NCI-H510A (cell line): ENCODE results near the gene FLNC.

ENCODE experiments used
- DNase-seq: peaks from one replicate; lab custom pipeline; 2025; lab: John Stamatoyannopoulos, UW

The FLNC gene

GRCh38 chr7:128879939-128880746 lies 49.9 kb downstream of the FLNC start:
- peak; percentile 48 for DNase-seq

GRCh38 chr7:128880791-128881457 lies 50.7 kb downstream of the FLNC start:
- no peak for DNase-seq

- DNase-seq = no peak
Measured at GRCh38 chr7:128881458-128882125, 51.4 kb downstream of the FLNC start.

GRCh38 chr7:128882134-128882533 lies 51.9 kb downstream of the FLNC start:
- no peak for DNase-seq

- peak; percentile 11 for DNase-seq
Measured at GRCh38 chr7:128883622-128884448, 53.6 kb downstream of the FLNC start.

- DNase-seq = no peak
Measured at GRCh38 chr7:128884561-128885369, 54.6 kb downstream of the FLNC start.

GRCh38 chr7:128885370-128886187 lies 55.4 kb downstream of the FLNC start:
- no peak for DNase-seq

- DNase-seq = no peak
Measured at GRCh38 chr7:128886391-128887168, 56.4 kb downstream of the FLNC start.

- DNase-seq = no peak
Measured at GRCh38 chr7:128887169-128888038, 57.2 kb downstream of the FLNC start.

GRCh38 chr7:128888039-128888755 lies 58.0 kb downstream of the FLNC start:
- DNase-seq = no peak

- no peak for DNase-seq
Measured at GRCh38 chr7:128888756-128889095, 58.5 kb downstream of the FLNC start.

- DNase-seq = no peak
Measured at GRCh38 chr7:128889121-128889520, 58.9 kb downstream of the FLNC start.

- no peak for DNase-seq
Measured at GRCh38 chr7:128890306-128891109, 60.3 kb downstream of the FLNC start.

GRCh38 chr7:128891110-128891941 lies 61.1 kb downstream of the FLNC start:
- peak; percentile 49 for DNase-seq

GRCh38 chr7:128891942-128892269 lies 61.7 kb downstream of the FLNC start:
- DNase-seq = no peak

GRCh38 chr7:128892521-128893250 lies 62.5 kb downstream of the FLNC start:
- no peak for DNase-seq
